Neutrophil (primary cell): Measurements from ENCODE around the gene CHPF.

ENCODE experiments used
- H3K27ac ChIP-seq: fragments of 200-600 bp; sonication (generic); 2 replicates; pipeline ENCODE4 v1.5.1; 2016; ENCODE audit warnings: mild to moderate bottlenecking, moderate library complexity
- H3K27me3 ChIP-seq: fragments of 200-600 bp; sonication (generic); 2 replicates; pipeline ENCODE4 v1.6.0; 2016; ENCODE audit warnings: mild to moderate bottlenecking
- H3K36me3 ChIP-seq: fragments of 200-600 bp; sonication (generic); 2 replicates; pipeline ENCODE4 v1.5.1; 2017
- H3K4me1 ChIP-seq, 2 experiments: fragments of 200-600 bp in 1 of 2; sonication (generic) in 1 of 2; 1 replicate in 1 of 2; 2 replicates in 1 of 2; pipeline versions ENCODE4 v1.5.1 to v1.6.1; 2013 to 2016; ENCODE audit warnings: low read depth in 1 of 2, low read length in 1 of 2, mild to moderate bottlenecking in 1 of 2, moderate library complexity in 1 of 2; ENCODE audit not compliant: control insufficient read depth in 1 of 2, insufficient read depth in 1 of 2
- H3K4me3 ChIP-seq, 2 experiments: fragments of 200-600 bp in 1 of 2; sonication (generic) in 1 of 2; 1 replicate in 1 of 2; 2 replicates in 1 of 2; pipeline ENCODE4 v1.5.1; 2013 to 2016; ENCODE audit warnings: low read depth in 1 of 2, low read length in 1 of 2, mild to moderate bottlenecking in 1 of 2, moderate library complexity in 1 of 2
- H3K9me3 ChIP-seq: fragments of 200-600 bp; sonication (generic); 2 replicates; pipeline ENCODE4 v1.5.1; 2016
- TF ChIP-seq, protein P1 (sequence below): fragments of 200-600 bp; sonication (generic); IDR thresholded peaks from 2 replicates; pipeline ENCODE4 v1.5.1; 2016; ENCODE audit warnings: antibody characterized with exemption

CHPF gene

GRCh38 chr2:219520079-219520478 is 23.5 kb downstream of the CHPF start:
- Histone ChIP-seq H3K9me3 (no peaks in the 10 kb centered on the region), H3K27me3 (peaks cover 100% of the 10 kb centered on the region), H3K27ac (no peak overlapping the region), H3K4me3 (no peak overlapping the region), H3K36me3 (no peaks in the 10 kb centered on the region), H3K4me1 (no peaks in the 10 kb centered on the region)
- TF ChIP-seq, protein P1, sequence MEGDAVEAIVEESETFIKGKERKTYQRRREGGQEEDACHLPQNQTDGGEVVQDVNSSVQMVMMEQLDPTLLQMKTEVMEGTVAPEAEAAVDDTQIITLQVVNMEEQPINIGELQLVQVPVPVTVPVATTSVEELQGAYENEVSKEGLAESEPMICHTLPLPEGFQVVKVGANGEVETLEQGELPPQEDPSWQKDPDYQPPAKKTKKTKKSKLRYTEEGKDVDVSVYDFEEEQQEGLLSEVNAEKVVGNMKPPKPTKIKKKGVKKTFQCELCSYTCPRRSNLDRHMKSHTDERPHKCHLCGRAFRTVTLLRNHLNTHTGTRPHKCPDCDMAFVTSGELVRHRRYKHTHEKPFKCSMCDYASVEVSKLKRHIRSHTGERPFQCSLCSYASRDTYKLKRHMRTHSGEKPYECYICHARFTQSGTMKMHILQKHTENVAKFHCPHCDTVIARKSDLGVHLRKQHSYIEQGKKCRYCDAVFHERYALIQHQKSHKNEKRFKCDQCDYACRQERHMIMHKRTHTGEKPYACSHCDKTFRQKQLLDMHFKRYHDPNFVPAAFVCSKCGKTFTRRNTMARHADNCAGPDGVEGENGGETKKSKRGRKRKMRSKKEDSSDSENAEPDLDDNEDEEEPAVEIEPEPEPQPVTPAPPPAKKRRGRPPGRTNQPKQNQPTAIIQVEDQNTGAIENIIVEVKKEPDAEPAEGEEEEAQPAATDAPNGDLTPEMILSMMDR = no peak

GRCh38 chr2:219519526-219519916 is 24.1 kb downstream of the CHPF start:
- Histone ChIP-seq H3K4me1 (no peaks in the 10 kb centered on the region), H3K36me3 (no peaks in the 10 kb centered on the region)

GRCh38 chr2:219517954-219518778 is 25.4 kb downstream of the CHPF start:
- TF ChIP-seq, protein P1 = no peak
- Histone ChIP-seq H3K9me3 (no peaks in the 10 kb centered on the region), H3K4me1 (no peaks in the 10 kb centered on the region), H3K27ac (no peak overlapping the region), H3K36me3 (no peaks in the 10 kb centered on the region), H3K27me3 (peaks cover 100% of the 10 kb centered on the region), H3K4me3 (no peak overlapping the region)

More at GRCh38 chr2:219519526-219519916, 24.1 kb downstream of the CHPF start:
- no peak overlapping the region for H3K27ac ChIP-seq
- H3K4me3 ChIP-seq = no peak overlapping the region
- H3K27me3 ChIP-seq = peaks cover 100% of the 10 kb centered on the region
- TF ChIP-seq, protein P1 = no peak
- no peaks in the 10 kb centered on the region for H3K9me3 ChIP-seq

- H3K27ac ChIP-seq = no peak overlapping the region
- H3K9me3 ChIP-seq = no peaks in the 10 kb centered on the region
- TF ChIP-seq, protein P1 = no peak
- H3K36me3 ChIP-seq = no peaks in the 10 kb centered on the region
- no peak overlapping the region for H3K4me3 ChIP-seq
- H3K27me3 ChIP-seq = peaks cover 100% of the 10 kb centered on the region
- H3K4me1 ChIP-seq = no peaks in the 10 kb centered on the region
These were observed 26.7 kb downstream of the CHPF start for GRCh38 chr2:219516888-219517287.

DNA sequence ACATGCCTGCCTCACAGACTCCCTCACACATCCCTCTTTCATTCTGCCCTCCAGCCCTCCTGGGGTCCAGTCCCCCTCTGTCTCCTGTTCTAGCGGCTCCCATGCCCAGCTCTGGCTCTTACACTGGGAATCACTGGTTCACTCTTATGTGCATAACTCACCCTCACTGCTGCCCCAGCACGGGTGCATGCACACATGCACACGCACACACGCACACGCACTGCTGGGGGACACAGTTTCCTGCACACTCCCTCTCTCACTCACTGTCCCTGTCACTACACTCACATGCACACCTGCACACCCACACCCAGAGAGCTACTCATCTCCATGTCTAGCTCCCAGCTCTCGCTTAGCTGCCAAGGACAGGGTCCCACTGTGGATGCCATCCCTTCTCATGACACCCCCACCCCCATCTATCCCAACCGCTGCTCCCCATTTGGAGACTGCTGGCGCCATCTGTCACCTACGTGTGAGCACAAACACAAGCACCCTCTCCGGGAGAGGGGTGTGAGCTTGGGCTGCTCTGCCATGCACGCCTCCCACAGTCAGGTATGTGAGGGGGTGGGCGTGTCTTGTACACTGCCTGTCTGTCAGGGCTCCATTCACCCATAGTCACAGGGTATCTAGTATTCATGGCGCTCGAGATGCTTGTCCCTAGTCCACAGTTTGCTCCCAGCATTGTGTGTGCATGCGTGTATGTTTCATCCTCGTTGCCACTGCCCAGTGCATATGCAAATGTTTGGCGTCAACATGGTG is 27.6 kb downstream of the CHPF start:
- no peaks in the 10 kb centered on the region for H3K9me3 ChIP-seq
- peaks cover 100% of the 10 kb centered on the region for H3K27me3 ChIP-seq
- no peak overlapping the region for H3K27ac ChIP-seq
- H3K4me1 ChIP-seq = no peaks in the 10 kb centered on the region
- H3K4me3 ChIP-seq = no peak overlapping the region
- TF ChIP-seq, protein P1 = no peak
- H3K36me3 ChIP-seq = no peaks in the 10 kb centered on the region
